Endothelial cell of umbilical vein (primary cell): ENCODE measurements around the gene ARHGEF40. TPM values are rescaled to one million over a fixed set of nuclear protein-coding genes. Genes with fewer than 3 reads are reported as not detected.

Experiments
- BruUV-seq: library from RNA; stranded (reverse); fragments of 400-500 nt; replicated peaks from 2 replicates; lab custom pipeline; 2021; lab: Mats Ljungman, UMichigan
- CTCF ChIA-PET: fragments of 300-600, 350-600 bp; sonication (Branson Sonifier 250); formaldehyde crosslinking; loops from one replicate; lab custom pipeline; 2021; ENCODE audit warnings: antibody characterized with exemption, inconsistent platforms; lab: Charles Lee
- POLR2A ChIA-PET: fragments of 300-600, 350-600 bp; sonication (Branson Sonifier 250); formaldehyde crosslinking; loops from one replicate; lab custom pipeline; 2021; ENCODE audit warnings: antibody characterized with exemption, inconsistent platforms; lab: Charles Lee
- DNase-seq: peaks from one replicate; pipeline ENCODE4 v3.0.0-alpha.2; 2011; ENCODE audit warnings: low read depth, low spot score
- FAIRE-seq: peaks from 2 replicates; lab custom pipeline; 2011; peaks lifted over from hg19 to GRCh38; lab: Jason Lieb, UNC
- H2AFZ ChIP-seq: 2 replicates; pipeline ENCODE4 v1.6.0; 2012; ENCODE audit warnings: low read depth, low read length, control low read depth, inconsistent platforms
- H3K27ac ChIP-seq: 2 replicates; pipeline ENCODE4 v1.5.1; 2011; ENCODE audit warnings: low read depth, mild to moderate bottlenecking, control low read depth, low read length, moderate library complexity; ENCODE audit not compliant: insufficient read depth
- H3K27me3 ChIP-seq, 2 experiments: 2 replicates each; pipeline versions ENCODE4 v1.6.0 to v1.6.1; 2011; ENCODE audit warnings: low read length in 2 of 2, mixed read lengths in 1 of 2; ENCODE audit not compliant: control insufficient read depth in 2 of 2, insufficient read depth in 2 of 2
- H3K36me3 ChIP-seq, 2 experiments: 2 replicates in 1 of 2; 3 replicates in 1 of 2; pipeline ENCODE4 v1.5.1; 2011; ENCODE audit warnings: low read length in 2 of 2, mild to moderate bottlenecking in 1 of 2, moderate library complexity in 1 of 2; ENCODE audit not compliant: control insufficient read depth in 2 of 2, insufficient read depth in 2 of 2; ENCODE audit errors: extremely low read depth in 1 of 2
- H3K4me1 ChIP-seq: 3 replicates; pipeline ENCODE4 v1.5.1; 2011; ENCODE audit warnings: mild to moderate bottlenecking, low read length; ENCODE audit not compliant: control insufficient read depth, insufficient read depth; ENCODE audit errors: extremely low read depth
- H3K4me2 ChIP-seq: 2 replicates; pipeline ENCODE4 v1.6.1; 2011; ENCODE audit warnings: low read length, control low read depth, mixed read lengths; ENCODE audit not compliant: insufficient read depth
- H3K4me3 ChIP-seq, 3 experiments: fragments of 200-600 bp in 1 of 3; sonication (generic), shearing (Covaris generic) in 1 of 3; replicated peaks in 1 of 3; 2 replicates each; pipeline ENCODE4 v1.5.1; 2011 to 2016; ENCODE audit warnings: control low read depth in 3 of 3, low read length in 3 of 3, mild to moderate bottlenecking in 2 of 3, inconsistent platforms in 1 of 3, low read depth in 1 of 3, moderate library complexity in 1 of 3; ENCODE audit not compliant: insufficient read depth in 1 of 3
- H3K79me2 ChIP-seq: 2 replicates; pipeline ENCODE4 v1.6.0; 2012; ENCODE audit warnings: low read length, inconsistent platforms; ENCODE audit not compliant: control insufficient read depth, insufficient read depth
- H3K9ac ChIP-seq: replicated peaks from 2 replicates; pipeline ENCODE3; 2011; ENCODE audit warnings: low read length, control low read depth; ENCODE audit not compliant: insufficient read depth; ENCODE audit errors: extremely low read depth
- H3K9me1 ChIP-seq: replicated peaks from 3 replicates; pipeline ENCODE4 v1.6.0; 2011; ENCODE audit warnings: mild to moderate bottlenecking, low read length; ENCODE audit not compliant: control insufficient read depth, insufficient read depth; ENCODE audit errors: extremely low read depth
- H3K9me3 ChIP-seq: replicated peaks from 2 replicates; pipeline ENCODE4 v1.5.1; 2012; ENCODE audit warnings: low read length, inconsistent platforms; ENCODE audit not compliant: control insufficient read depth, insufficient read depth
- H4K20me1 ChIP-seq: replicated peaks from 2 replicates; pipeline ENCODE3; 2011; ENCODE audit warnings: mild to moderate bottlenecking, low read length; ENCODE audit not compliant: control insufficient read depth, insufficient read depth; ENCODE audit errors: extremely low read depth
- EZH2 ChIP-seq: IDR thresholded peaks from 2 replicates; pipeline ENCODE4 v1.6.1; 2012; ENCODE audit warnings: borderline replicate concordance, low read depth, mild to moderate bottlenecking, moderate library complexity, low read length, inconsistent platforms; ENCODE audit not compliant: severe bottlenecking
- FOS ChIP-seq: IDR thresholded peaks from 2 replicates; pipeline ENCODE4 v1.6.1; 2011; ENCODE audit warnings: mild to moderate bottlenecking, low read length, moderate library complexity, borderline replicate concordance; ENCODE audit not compliant: insufficient read depth
- GATA2 ChIP-seq: IDR thresholded peaks from 2 replicates; pipeline ENCODE4 v1.7.0; 2011; ENCODE audit warnings: low read depth, mild to moderate bottlenecking, moderate library complexity, mixed read lengths, low read length; ENCODE audit not compliant: insufficient read length, insufficient read depth
- JUN ChIP-seq: IDR thresholded peaks from 2 replicates; pipeline ENCODE4 v1.6.1; 2011; ENCODE audit warnings: borderline replicate concordance, low read depth; ENCODE audit not compliant: insufficient read length, insufficient read depth
- MAX ChIP-seq: IDR thresholded peaks from 2 replicates; pipeline ENCODE4 v1.6.1; 2011; ENCODE audit not compliant: insufficient read depth, insufficient read length
- MYC ChIP-seq: IDR thresholded peaks from one replicate; pipeline ENCODE4 v1.6.1; 2011; ENCODE audit warnings: mild to moderate bottlenecking, low read depth, low read length
- POLR2A ChIP-seq: IDR thresholded peaks from 2 replicates; pipeline ENCODE4 v1.6.1; 2012; ENCODE audit warnings: low read depth, mild to moderate bottlenecking, control low read depth, low read length
- POLR2AphosphoS5 ChIP-seq: IDR thresholded peaks from 2 replicates; pipeline ENCODE4 v1.6.1; 2012; ENCODE audit warnings: low read depth, mild to moderate bottlenecking, control low read depth, low read length, moderate library complexity; ENCODE audit not compliant: insufficient read depth
- dilution Hi-C: fragments of 300-500 bp; cut with MboI; formaldehyde crosslinking; loops from one replicate; pipeline ENCODE4 v1.15.0; 2019; ENCODE audit warnings: low sequenced_read_pairs; ENCODE audit not compliant: extremely low pct_ligation_motif_present
- intact Hi-C: fragments of 100-400 bp; cut with micrococcal nuclease; formaldehyde crosslinking; loops from one replicate; pipeline ENCODE4 v1.10.0; 2022
- polyA plus RNA-seq, 4 experiments: library from polyadenylated mRNA; depleted of rRNA in 3 of 4; stranded (reverse) in 3 of 4; unstranded in 1 of 4; fragments of >200 nt; gene quantifications; 2 replicates each; pipeline versions ENCODE4 v1.2.1 to v1.2.3, GENCODE V29; 2011 to 2012; ENCODE audit warnings: missing spikeins in 1 of 4
- total RNA-seq: library from RNA; stranded (reverse); gene quantifications from 2 replicates; pipeline ENCODE4 v1.2.3, GENCODE V29; 2021

The ARHGEF40 gene
- total and polyA plus RNA-seq, 2 donors (not counting 3 experiments of a cell fraction or from before 2014, with no cell fraction given) = 2.6 to 19.9 TPM

GRCh38 chr14:21036751-21037150 lies 33.4 kb upstream of the ARHGEF40 start:
- intact Hi-C loops (no loop called here), dilution Hi-C loops (no loop called here)
- no peaks in the 10 kb centered on the region for H3K9me3 ChIP-seq
- no peaks in the 10 kb centered on the region for H4K20me1 ChIP-seq
- H3K79me2 ChIP-seq = no peaks in the 10 kb centered on the region
- CTCF ChIA-PET = interaction anchor here (10.1 kb wide), 1 partner anchor 23 kb away, joined by 86 read pairs; no protein-coding TSS in a partner anchor
- H2AFZ ChIP-seq = no peak overlapping the region
- POLR2A ChIA-PET = no interaction called here
- DNase-seq = no peak
- no peaks in the 10 kb centered on the region for H3K9me1 ChIP-seq
- H3K4me1 ChIP-seq = peaks cover 4% of the 10 kb centered on the region
- H3K4me2 ChIP-seq = no peak overlapping the region
- H3K4me3 ChIP-seq = no peak overlapping the region
- FAIRE-seq = no peak
- no peaks in the 10 kb centered on the region for H3K36me3 ChIP-seq
- no peak overlapping the region for H3K9ac ChIP-seq
- no peak overlapping the region for H3K27ac ChIP-seq
- TF ChIP-seq MAX (no peak), FOS (no peak), EZH2 (no peak), MYC (no peak), GATA2 (no peak), POLR2AphosphoS5 (no peak)
- no TSS peak for BruUV-seq
- H3K27me3 ChIP-seq = peaks cover 15 to 21% of the 10 kb centered on the region in 2 experiments

- no peak for FAIRE-seq
- CTCF ChIA-PET = interaction anchor here (10.1 kb wide), 1 partner anchor 24 kb away, joined by 86 read pairs; no protein-coding TSS in a partner anchor
- Histone ChIP-seq H3K4me3 (no peak overlapping the region), H3K79me2 (no peaks in the 10 kb centered on the region), H3K4me1 (peaks cover 4% of the 10 kb centered on the region), H3K9me1 (no peaks in the 10 kb centered on the region), H4K20me1 (no peaks in the 10 kb centered on the region), H3K27ac (no peak overlapping the region), H3K27me3 (peaks cover 13 to 18% of the 10 kb centered on the region in 2 experiments), H3K9me3 (no peaks in the 10 kb centered on the region), H3K9ac (no peak overlapping the region), H3K4me2 (no peak overlapping the region), H3K36me3 (no peaks in the 10 kb centered on the region), H2AFZ (no peak overlapping the region)
- DNase-seq = no peak
- dilution Hi-C loops (no loop called here), intact Hi-C loops (no loop called here)
- POLR2A ChIA-PET = interaction anchor here (0.6 kb wide), 1 partner anchor 76 kb away, joined by 6 read pairs; no protein-coding TSS in a partner anchor
- TF ChIP-seq JUN = no peak
- TF ChIP-seq POLR2AphosphoS5 = no peak
- no peak for TF ChIP-seq GATA2
- TF ChIP-seq MYC = no peak
- TF ChIP-seq EZH2 = no peak
- TF ChIP-seq POLR2A = no peak
- no peak for TF ChIP-seq MAX
- TF ChIP-seq FOS = no peak
- no TSS peak for BruUV-seq
These were observed 32.9 kb upstream of the ARHGEF40 start for GRCh38 chr14:21037156-21037555.
